Coronary artery (tissue), 2 donors: ENCODE results near the gene SRGAP2B.
"Not testable (repeated sequence)": the region's sequence is repeated elsewhere in the genome, so short reads cannot be mapped to it uniquely, and the experiment has no call there.

Source experiments
- DNase-seq: peaks from one replicate; pipeline ENCODE4 v3.0.0-alpha.2; 2017; ENCODE audit warnings: low spot score
- H3K27ac ChIP-seq, 2 donors: fragments of 200-600 bp; sonication (generic); one replicate each; pipeline ENCODE4 v1.5.1; 2016 to 2019
- H3K4me3 ChIP-seq: fragments of 200-600 bp; sonication (generic); 2 replicates; pipeline ENCODE4 v1.5.1; 2016; ENCODE audit warnings: mild to moderate bottlenecking, moderate library complexity

SRGAP2B gene

DNA sequence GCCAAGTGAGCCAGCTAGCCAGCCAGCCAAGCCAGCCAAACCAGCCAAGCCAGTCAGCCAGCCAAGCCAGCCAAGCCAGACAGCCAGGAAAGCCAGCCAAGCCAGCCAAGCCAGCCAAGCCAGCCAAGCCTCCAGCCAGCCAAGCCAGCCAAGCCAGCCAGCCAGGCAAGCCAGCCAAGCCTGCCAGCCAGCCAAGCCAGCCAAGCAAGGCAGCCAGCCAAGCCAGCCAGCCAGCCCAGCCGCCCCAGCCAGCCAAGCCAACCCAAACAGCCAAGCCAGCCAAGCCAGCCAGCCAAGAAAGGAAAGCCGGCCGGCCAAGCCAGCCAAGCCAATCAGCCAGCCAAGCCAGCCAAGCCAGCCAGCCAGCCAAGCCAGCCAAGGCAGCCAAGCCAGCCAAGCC is 236.5 kb downstream of the SRGAP2B start:
- H3K4me3 ChIP-seq, DNase-seq, H3K27ac ChIP-seq: not testable (repeated sequence)
